ENCODE measurements around the gene AOPEP. TPM values are rescaled to one million over a fixed set of nuclear protein-coding genes. Genes with fewer than 3 reads are reported as not detected.

The AOPEP gene
- total RNA-seq, 1 donor from 2014 or later = 22.1 TPM

DNA sequence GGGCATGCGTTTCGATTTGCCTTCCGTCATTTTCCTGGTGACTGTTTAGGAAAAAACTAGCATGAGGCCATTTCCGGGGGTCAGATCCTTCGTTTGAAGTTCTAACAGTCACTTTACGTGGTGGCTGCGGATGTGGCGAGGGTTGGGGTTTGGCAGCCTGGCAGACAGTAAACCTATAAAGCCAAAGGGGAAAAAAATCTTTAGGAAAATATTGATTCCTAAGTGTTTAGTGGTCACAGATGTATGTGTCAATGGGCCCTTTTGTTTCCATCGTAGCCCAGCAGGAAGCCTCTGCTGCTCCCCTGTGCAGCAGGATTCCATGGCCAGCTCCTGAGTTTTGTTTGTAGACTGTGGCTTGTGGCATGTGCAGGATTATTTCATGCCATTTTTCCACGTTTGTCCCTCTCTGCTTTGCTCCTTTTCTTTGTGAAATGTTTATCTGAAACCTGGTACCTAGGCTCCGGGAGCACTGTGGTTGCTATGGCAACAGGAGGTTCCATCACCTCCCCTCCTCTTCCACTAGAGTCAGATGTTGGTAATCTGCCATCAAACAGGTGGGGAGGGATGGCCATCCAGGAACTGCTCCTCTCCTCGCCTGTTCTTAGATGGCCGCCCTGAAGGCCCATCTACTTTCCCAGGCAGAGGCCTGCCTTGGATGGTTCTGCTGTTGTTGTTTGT is 202.3 kb downstream of the AOPEP start:
- Mint-ChIP-seq H3K27ac (ENCODE audit: unreplicated experiment) (peak overlapping the region; percentile 54), H3K36me3 (ENCODE audit: low read depth, unreplicated experiment) (peaks cover 9% of the 10 kb centered on the region), H3K27me3 (ENCODE audit: unreplicated experiment) (peaks cover 5% of the 10 kb centered on the region), H3K4me1 (ENCODE audit: unreplicated experiment) (peaks cover 22% of the 10 kb centered on the region), H3K4me3 (ENCODE audit: unreplicated experiment) (no peak overlapping the region), H3K9me3 (ENCODE audit: unreplicated experiment) (no peaks in the 10 kb centered on the region)
- TF ChIP-seq, protein P1, sequence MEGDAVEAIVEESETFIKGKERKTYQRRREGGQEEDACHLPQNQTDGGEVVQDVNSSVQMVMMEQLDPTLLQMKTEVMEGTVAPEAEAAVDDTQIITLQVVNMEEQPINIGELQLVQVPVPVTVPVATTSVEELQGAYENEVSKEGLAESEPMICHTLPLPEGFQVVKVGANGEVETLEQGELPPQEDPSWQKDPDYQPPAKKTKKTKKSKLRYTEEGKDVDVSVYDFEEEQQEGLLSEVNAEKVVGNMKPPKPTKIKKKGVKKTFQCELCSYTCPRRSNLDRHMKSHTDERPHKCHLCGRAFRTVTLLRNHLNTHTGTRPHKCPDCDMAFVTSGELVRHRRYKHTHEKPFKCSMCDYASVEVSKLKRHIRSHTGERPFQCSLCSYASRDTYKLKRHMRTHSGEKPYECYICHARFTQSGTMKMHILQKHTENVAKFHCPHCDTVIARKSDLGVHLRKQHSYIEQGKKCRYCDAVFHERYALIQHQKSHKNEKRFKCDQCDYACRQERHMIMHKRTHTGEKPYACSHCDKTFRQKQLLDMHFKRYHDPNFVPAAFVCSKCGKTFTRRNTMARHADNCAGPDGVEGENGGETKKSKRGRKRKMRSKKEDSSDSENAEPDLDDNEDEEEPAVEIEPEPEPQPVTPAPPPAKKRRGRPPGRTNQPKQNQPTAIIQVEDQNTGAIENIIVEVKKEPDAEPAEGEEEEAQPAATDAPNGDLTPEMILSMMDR (IDR thresholded peaks at IDR 0.05; ENCODE audit: unreplicated experiment) = no peak
- no peak for DNase-seq (ENCODE audit: low spot score)

DNA sequence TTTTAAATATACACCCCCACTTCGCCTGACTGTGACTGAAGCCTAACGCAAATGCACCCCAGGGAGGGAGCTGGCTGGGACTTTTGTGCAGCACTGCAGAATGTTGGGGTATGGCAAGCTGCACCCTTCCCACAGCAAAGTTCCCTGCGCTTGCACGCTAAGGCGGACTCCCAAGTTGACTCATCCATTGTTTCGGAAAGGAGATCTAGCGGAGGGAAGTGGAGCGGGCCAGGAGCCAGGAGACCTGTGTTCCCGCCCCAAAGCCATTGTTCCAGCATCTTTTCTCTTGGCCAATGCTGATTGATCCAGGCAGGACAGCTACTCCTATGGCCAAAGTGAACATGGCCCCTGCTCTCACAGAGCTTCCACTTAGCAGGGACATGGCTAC is 202.9 kb downstream of the AOPEP start:
- Mint-ChIP-seq H3K9me3 (ENCODE audit: unreplicated experiment) (no peaks in the 10 kb centered on the region), H3K4me1 (ENCODE audit: unreplicated experiment) (peaks cover 22% of the 10 kb centered on the region), H3K4me3 (ENCODE audit: unreplicated experiment) (no peak overlapping the region), H3K36me3 (ENCODE audit: low read depth, unreplicated experiment) (peaks cover 9% of the 10 kb centered on the region), H3K27me3 (ENCODE audit: unreplicated experiment) (peaks cover 7% of the 10 kb centered on the region), H3K27ac (ENCODE audit: unreplicated experiment) (no peak overlapping the region)
- TF ChIP-seq, protein P1 (IDR thresholded peaks at IDR 0.05; ENCODE audit: unreplicated experiment) = no peak
- DNase-seq (ENCODE audit: low spot score) = no peak

DNA sequence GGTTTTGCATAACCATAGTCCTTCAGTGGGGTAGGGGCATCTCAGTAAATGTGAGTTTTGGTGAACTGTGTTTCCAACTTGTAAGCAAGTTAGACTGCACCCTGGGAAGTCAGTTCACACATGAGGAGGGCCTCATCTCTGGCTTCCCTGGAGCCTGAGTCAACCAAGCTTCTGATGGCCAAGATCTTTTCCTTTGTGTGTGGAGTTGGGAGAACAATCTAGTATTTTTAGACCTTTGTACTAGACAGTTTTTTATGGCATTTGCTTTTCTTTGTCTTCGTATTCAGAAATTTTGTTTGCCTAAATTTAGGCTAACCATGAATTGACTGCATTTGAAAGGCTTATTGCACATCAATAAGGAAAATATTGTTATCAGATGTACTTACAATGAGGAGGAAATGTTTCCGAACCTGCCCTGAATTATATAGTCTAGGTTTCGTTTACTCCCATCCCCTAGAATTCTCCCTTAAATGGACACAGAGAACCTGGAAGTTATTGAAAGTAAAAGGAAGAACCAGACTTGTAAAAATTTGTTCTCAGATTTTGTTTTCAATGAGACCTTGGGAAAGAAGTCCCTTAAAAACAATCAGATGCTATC is 204.6 kb downstream of the AOPEP start:
- H3K4me3 Mint-ChIP-seq (ENCODE audit: unreplicated experiment) = no peak overlapping the region

DNA sequence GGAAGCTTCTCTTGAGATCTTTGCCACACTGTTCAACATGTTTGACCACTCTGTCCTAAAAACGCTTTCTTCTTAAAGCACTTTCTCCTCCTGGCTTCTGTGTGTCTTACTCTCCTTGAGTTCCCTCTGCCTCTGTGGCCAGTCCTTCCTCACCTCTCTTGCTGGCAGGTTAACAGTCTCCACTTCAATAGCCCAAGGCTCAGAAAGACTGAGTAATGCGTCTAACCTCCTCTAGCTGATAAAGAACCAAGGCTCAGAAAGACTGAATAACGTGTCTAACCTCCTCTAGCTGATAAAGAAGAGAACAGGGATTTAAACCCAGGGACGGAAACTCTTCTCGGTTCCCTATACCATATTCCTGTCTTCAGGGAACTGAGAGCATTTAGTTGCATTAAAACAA is 205.2 kb downstream of the AOPEP start:
- H3K4me3 Mint-ChIP-seq (ENCODE audit: unreplicated experiment) = no peak overlapping the region
- H3K27ac Mint-ChIP-seq (ENCODE audit: unreplicated experiment) = no peak overlapping the region
- TF ChIP-seq, protein P1 (IDR thresholded peaks at IDR 0.05; ENCODE audit: unreplicated experiment) = no peak
- peaks cover 22% of the 10 kb centered on the region for H3K4me1 Mint-ChIP-seq (ENCODE audit: unreplicated experiment)
- DNase-seq (ENCODE audit: low spot score) = no peak
- H3K9me3 Mint-ChIP-seq (ENCODE audit: unreplicated experiment) = no peaks in the 10 kb centered on the region
- peaks cover 9% of the 10 kb centered on the region for H3K36me3 Mint-ChIP-seq (ENCODE audit: low read depth, unreplicated experiment)
- H3K27me3 Mint-ChIP-seq (ENCODE audit: unreplicated experiment) = peaks cover 10% of the 10 kb centered on the region

More for the DNA sequence above, 204.6 kb downstream of the AOPEP start:
- H3K9me3 Mint-ChIP-seq (ENCODE audit: unreplicated experiment) = no peaks in the 10 kb centered on the region
- H3K4me1 Mint-ChIP-seq (ENCODE audit: unreplicated experiment) = peaks cover 22% of the 10 kb centered on the region
- no peak for DNase-seq (ENCODE audit: low spot score)
- no peak overlapping the region for H3K27ac Mint-ChIP-seq (ENCODE audit: unreplicated experiment)
- H3K36me3 Mint-ChIP-seq (ENCODE audit: low read depth, unreplicated experiment) = peaks cover 9% of the 10 kb centered on the region
- TF ChIP-seq, protein P1 (IDR thresholded peaks at IDR 0.05; ENCODE audit: unreplicated experiment) = no peak
- H3K27me3 Mint-ChIP-seq (ENCODE audit: unreplicated experiment) = peaks cover 8% of the 10 kb centered on the region
